Fibroblast of peridontal ligament (primary cell): Measurements from ENCODE around the gene GH2.
A peak's percentile ranks its signal among the peaks of the same experiment; 100 is the strongest.

Experiments used
- DNase-seq: peaks from one replicate; pipeline ENCODE4 v3.0.0-alpha.2; 2010; ENCODE audit errors: extremely low read depth

The GH2 gene

GRCh38 chr17:63841350-63842172, 40.2 kb downstream of the GH2 start:
- DNase-seq, result peak; percentile 36

GRCh38 chr17:63840591-63841349, 41.0 kb downstream of the GH2 start:
- DNase-seq, result peak; percentile 13

GRCh38 chr17:63838631-63839171, 43.0 kb downstream of the GH2 start:
- DNase-seq, result peak; percentile 75

- no peak for DNase-seq
Measured at GRCh38 chr17:63837962-63838600, 43.7 kb downstream of the GH2 start.

GRCh38 chr17:63837480-63837879, 44.3 kb downstream of the GH2 start:
- no peak for DNase-seq

GRCh38 chr17:63836811-63837210, 44.9 kb downstream of the GH2 start:
- no peak for DNase-seq

- no peak for DNase-seq
Measured at GRCh38 chr17:63835167-63835720, 46.5 kb downstream of the GH2 start.

GRCh38 chr17:63834431-63835166, 47.1 kb downstream of the GH2 start:
- peak; percentile 66 for DNase-seq

- DNase-seq, result no peak
Measured at GRCh38 chr17:63833741-63834373, 47.9 kb downstream of the GH2 start.

- DNase-seq, result no peak
Measured at GRCh38 chr17:63833026-63833740, 48.6 kb downstream of the GH2 start.

- no peak for DNase-seq
Measured at GRCh38 chr17:63832455-63832854, 49.3 kb downstream of the GH2 start.

GRCh38 chr17:63832014-63832413, 49.7 kb downstream of the GH2 start:
- no peak for DNase-seq

- no peak for DNase-seq
Measured at GRCh38 chr17:63831505-63831904, 50.2 kb downstream of the GH2 start.

GRCh38 chr17:63830904-63831491, 50.7 kb downstream of the GH2 start:
- DNase-seq, result no peak

GRCh38 chr17:63830278-63830677, 51.5 kb downstream of the GH2 start:
- DNase-seq, result no peak
